Mucosa of stomach (tissue), 1 donor: ENCODE data around the gene SNX30.

ENCODE experiments used
- H3K27me3 ChIP-seq: one replicate; pipeline ENCODE4 v1.7.0; 2013; ENCODE audit warnings: mild to moderate bottlenecking, low read length; ENCODE audit not compliant: control insufficient read depth, insufficient read depth
- H3K36me3 ChIP-seq: one replicate; pipeline ENCODE4 v1.7.0; 2013; ENCODE audit warnings: low read length; ENCODE audit not compliant: control insufficient read depth, insufficient read depth
- H3K4me1 ChIP-seq: one replicate; pipeline ENCODE4 v1.7.0; 2013; ENCODE audit warnings: mild to moderate bottlenecking, low read length; ENCODE audit not compliant: control insufficient read depth, insufficient read depth
- H3K4me3 ChIP-seq: one replicate; pipeline ENCODE4 v1.7.0; 2013; ENCODE audit warnings: low read length
- H3K9ac ChIP-seq: one replicate; pipeline ENCODE4 v1.7.0; 2013; ENCODE audit warnings: mild to moderate bottlenecking, low read length, moderate library complexity
- H3K9me3 ChIP-seq: one replicate; pipeline ENCODE4 v1.7.0; 2013; ENCODE audit warnings: mild to moderate bottlenecking, low read length, moderate library complexity; ENCODE audit not compliant: control insufficient read depth
- donor health status: Pancreatic carcinoma.

SNX30 gene

GRCh38 chr9:112842555-112842954, 92.0 kb downstream of the SNX30 start:
- no peak overlapping the region for H3K9ac ChIP-seq
- H3K27me3 ChIP-seq, result no peaks in the 10 kb centered on the region
- H3K4me1 ChIP-seq, result peaks cover 15% of the 10 kb centered on the region
- H3K9me3 ChIP-seq, result no peaks in the 10 kb centered on the region
- H3K36me3 ChIP-seq, result no peaks in the 10 kb centered on the region
- H3K4me3 ChIP-seq, result no peak overlapping the region

GRCh38 chr9:112844771-112845542, 94.4 kb downstream of the SNX30 start:
- Histone ChIP-seq H3K27me3 (no peaks in the 10 kb centered on the region), H3K9me3 (no peaks in the 10 kb centered on the region), H3K4me3 (no peak overlapping the region), H3K4me1 (peaks cover 7% of the 10 kb centered on the region), H3K36me3 (no peaks in the 10 kb centered on the region), H3K9ac (no peak overlapping the region)

- Histone ChIP-seq H3K9ac (no peak overlapping the region), H3K4me3 (no peak overlapping the region), H3K27me3 (no peaks in the 10 kb centered on the region), H3K36me3 (no peaks in the 10 kb centered on the region), H3K9me3 (no peaks in the 10 kb centered on the region), H3K4me1 (no peaks in the 10 kb centered on the region)
These were observed 96.2 kb downstream of the SNX30 start for GRCh38 chr9:112846528-112847488.

- Histone ChIP-seq H3K4me1 (no peaks in the 10 kb centered on the region), H3K9ac (no peak overlapping the region), H3K9me3 (no peaks in the 10 kb centered on the region), H3K36me3 (no peaks in the 10 kb centered on the region), H3K4me3 (no peak overlapping the region), H3K27me3 (no peaks in the 10 kb centered on the region)
These were observed 98.0 kb downstream of the SNX30 start for GRCh38 chr9:112848316-112849151.

- H3K4me3 ChIP-seq, result no peak overlapping the region
- H3K9me3 ChIP-seq, result no peaks in the 10 kb centered on the region
- H3K9ac ChIP-seq, result no peak overlapping the region
- no peaks in the 10 kb centered on the region for H3K36me3 ChIP-seq
- H3K27me3 ChIP-seq, result no peaks in the 10 kb centered on the region
- H3K4me1 ChIP-seq, result no peaks in the 10 kb centered on the region
These were observed 98.9 kb downstream of the SNX30 start for GRCh38 chr9:112849363-112849922.

GRCh38 chr9:112850840-112851239, 100.3 kb downstream of the SNX30 start:
- Histone ChIP-seq H3K4me1 (no peaks in the 10 kb centered on the region), H3K36me3 (no peaks in the 10 kb centered on the region), H3K4me3 (no peak overlapping the region), H3K9ac (no peak overlapping the region), H3K9me3 (no peaks in the 10 kb centered on the region), H3K27me3 (no peaks in the 10 kb centered on the region)

- Histone ChIP-seq H3K36me3 (no peaks in the 10 kb centered on the region), H3K4me1 (no peaks in the 10 kb centered on the region), H3K4me3 (no peak overlapping the region), H3K9me3 (no peaks in the 10 kb centered on the region), H3K27me3 (no peaks in the 10 kb centered on the region), H3K9ac (no peak overlapping the region)
These were observed 102.4 kb downstream of the SNX30 start for GRCh38 chr9:112852741-112853504.

GRCh38 chr9:112853882-112854585, 103.5 kb downstream of the SNX30 start:
- no peaks in the 10 kb centered on the region for H3K36me3 ChIP-seq

GRCh38 chr9:112854657-112855056, 104.1 kb downstream of the SNX30 start:
- Histone ChIP-seq H3K27me3 (no peaks in the 10 kb centered on the region), H3K4me1 (no peaks in the 10 kb centered on the region), H3K36me3 (no peaks in the 10 kb centered on the region), H3K4me3 (no peak overlapping the region), H3K9me3 (no peaks in the 10 kb centered on the region), H3K9ac (no peak overlapping the region)

More at GRCh38 chr9:112853882-112854585, 103.5 kb downstream of the SNX30 start:
- H3K9me3 ChIP-seq, result no peaks in the 10 kb centered on the region
- no peak overlapping the region for H3K4me3 ChIP-seq
- no peaks in the 10 kb centered on the region for H3K27me3 ChIP-seq
- H3K4me1 ChIP-seq, result no peaks in the 10 kb centered on the region
- H3K9ac ChIP-seq, result no peak overlapping the region

GRCh38 chr9:112856200-112856599, 105.6 kb downstream of the SNX30 start:
- Histone ChIP-seq H3K4me3 (no peak overlapping the region), H3K9ac (no peak overlapping the region), H3K4me1 (no peaks in the 10 kb centered on the region), H3K27me3 (no peaks in the 10 kb centered on the region), H3K9me3 (no peaks in the 10 kb centered on the region), H3K36me3 (no peaks in the 10 kb centered on the region)
